ENCODE measurements around the gene MPC2. TPM values are rescaled to one million over a fixed set of nuclear protein-coding genes. Genes with fewer than 3 reads are reported as not detected.

Gene MPC2
- total and polyA plus RNA-seq, 2 of the 8 experiments (the other 6 are each of a cell fraction or from before 2014, with no cell fraction given): 18.6 to 40.9 TPM

GRCh38 chr1:167904652-167905130 is 32.2 kb downstream of the MPC2 start:
- H3K27ac ChIP-seq (ENCODE audit: low read depth, low read length): no peak overlapping the region
- H2AK5ac ChIP-seq (ENCODE audit: low read depth, low read length): no peak overlapping the region
- H3K23ac ChIP-seq (ENCODE audit: insufficient read length): no peak overlapping the region
- no peak overlapping the region for H2BK20ac ChIP-seq (ENCODE audit: low read length)
- no peaks in the 10 kb centered on the region; a peak in 1 of 8 replicates for H3K36me3 ChIP-seq (ENCODE audit: control insufficient read depth in 2 of 4, insufficient read depth in 4 of 4, low read length in 3 of 4)
- no peak overlapping the region for H2BK120ac ChIP-seq (replicated peaks; ENCODE audit: low read depth, low read length)
- no peak overlapping the region for H4K8ac ChIP-seq (ENCODE audit: extremely low read depth, insufficient read depth, low read length)
- H3K4me1 ChIP-seq (replicated peaks in 1 of 4; ENCODE audit: control insufficient read depth in 3 of 4, insufficient read depth in 4 of 4, low read length in 3 of 4): peaks cover 0 to 6% (median 3%) of the 10 kb centered on the region in 4 experiments; a peak in 4 of 7 replicates
- no peaks in the 10 kb centered on the region for H4K20me1 ChIP-seq (replicated peaks in 1 of 2; ENCODE audit: control insufficient read depth in 1 of 2, insufficient read depth in 2 of 2, low read length in 2 of 2)
- no peaks in the 10 kb centered on the region for H3K23me2 ChIP-seq (ENCODE audit: low read depth, low read length)
- H2BK5ac ChIP-seq (ENCODE audit: low read depth, low read length): 0 out of 2 replicates have a peak overlapping the region, but pooled peaks have one; percentile 20
- WGBS, 2 experiments (ENCODE audit: extremely low coverage in 1 of 2, insufficient coverage in 1 of 2, insufficient read length in 1 of 2, insufficient replicate concordance in 2 of 2, low coverage in 1 of 2, low lambda C conversion rate in 2 of 2, missing lambda C conversion rate in 1 of 2): 83% methylated on average over 4 of the region's 4 CpGs; no CpG with 5 or more reads in 1 of the 2 experiments
- no peaks in the 10 kb centered on the region for H3K27me3 ChIP-seq (replicated peaks in 1 of 4; ENCODE audit: control insufficient read depth in 3 of 4, extremely low read depth in 1 of 4, insufficient read depth in 3 of 4, low read length in 3 of 4)
- H3K56ac ChIP-seq (replicated peaks; ENCODE audit: insufficient read length, low read depth, low read length): no peak overlapping the region
- no peak overlapping the region for H3K18ac ChIP-seq (ENCODE audit: extremely low read depth, low read length)
- H4K91ac ChIP-seq (replicated peaks; ENCODE audit: insufficient read length, low read length): no peak overlapping the region
- H4K5ac ChIP-seq (ENCODE audit: insufficient read length, low read depth, low read length): no peak overlapping the region
- no peak overlapping the region for H3K4me2 ChIP-seq (ENCODE audit: insufficient read depth in 1 of 2, low read depth in 2 of 2, low read length in 2 of 2)
- DNase-seq (ENCODE audit: low read depth in 1 of 2, low spot score in 2 of 2): no peak
- no peak overlapping the region for H2BK15ac ChIP-seq (ENCODE audit: low read length)
- H3K9ac ChIP-seq (replicated peaks in 1 of 4; ENCODE audit: extremely low read depth in 1 of 4, low read depth in 3 of 4, low read length in 3 of 4): no peak overlapping the region
- H3K79me2 ChIP-seq (ENCODE audit: control insufficient read depth in 1 of 2, insufficient read depth in 2 of 2, low read length in 2 of 2): no peaks in the 10 kb centered on the region
- H3K4me3 ChIP-seq (ENCODE audit: extremely low read depth in 1 of 4, insufficient read depth in 2 of 4, low read depth in 3 of 4, low read length in 4 of 4): no peak overlapping the region
- H3K9me3 ChIP-seq (ENCODE audit: insufficient read depth in 2 of 2, low read depth in 1 of 2, low read length in 1 of 2): peaks cover 3 to 7% of the 10 kb centered on the region in 2 experiments
- no peak overlapping the region for H3K4ac ChIP-seq (replicated peaks; ENCODE audit: insufficient read length, low read depth, low read length)
- H2BK12ac ChIP-seq (ENCODE audit: low read depth, low read length): no peak overlapping the region
- H3K14ac ChIP-seq (ENCODE audit: insufficient read length): no peak overlapping the region
- no peaks in the 10 kb centered on the region for H3K79me1 ChIP-seq (ENCODE audit: low read depth, low read length)
- FAIRE-seq: no peak
- POLR2A ChIA-PET (ENCODE audit: partially characterized antibody): interaction anchor here (0.9 to 2.2 kb wide), 6 partner anchors 8 to 176 kb away, joined by 3 to 8 read pairs (median 5); partner anchors contain the start of genes ADCY10, DCAF6 and MPC2
- CTCF ChIA-PET (ENCODE audit: partially characterized antibody): interaction anchor here (0.5 to 1.6 kb wide), 5 partner anchors 22 to 178 kb away, joined by 3 to 8 read pairs (median 3); no protein-coding TSS in a partner anchor
- no peak overlapping the region for H2AFZ ChIP-seq (ENCODE audit: low read length)
- TF ChIP-seq NRF1 (IDR thresholded peaks at IDR 0.05; ENCODE audit: low read depth, low read length) (no peak), CHD1 (IDR thresholded peaks at IDR 0.05; ENCODE audit: low read depth, low read length) (no peak), SIN3A (conservative IDR thresholded peaks at IDR 0.05 in 1 of 2, IDR thresholded peaks at IDR 0.05 in 1 of 2; ENCODE audit: low read depth in 1 of 2, low read length in 2 of 2) (no peak), SIRT6 (IDR thresholded peaks at IDR 0.05; ENCODE audit: low read length) (no peak)
